Measurements from ENCODE around the gene SFT2D3. TPM values are rescaled to one million over a fixed set of nuclear protein-coding genes. Genes with fewer than 3 reads are reported as not detected.

The SFT2D3 gene
- total and polyA plus RNA-seq, 9 of the 15 experiments (the other 6 are each of a cell fraction or from before 2014, with no cell fraction given), result 7.5 to 9.9 (median 8.9) TPM; not detected in 2

GRCh38 chr2:127675331-127676261, 25.7 kb upstream of the SFT2D3 start, which contains the start of gene LIMS2:
Gene LIMS2 (minus strand): TSS chr2:127675530. CDS start chr2:127675024, 506 bp downstream.
- no peak within 1 kb of the TSS for H3K4me3 ChIP-seq
- POLR2A ChIA-PET, result interaction anchor here (0.8 to 1.2 kb wide), 2 partner anchors 11 to 781 kb away, joined by 3 to 5 read pairs; no protein-coding TSS in a partner anchor
- no peak within 1 kb of the TSS for H3K4me2 ChIP-seq (ENCODE audit: insufficient read depth, low read length)
- H3K79me2 ChIP-seq (ENCODE audit: control insufficient read depth, insufficient read depth, low read length), result no peaks in the 10 kb centered on the region
- H3K9me3 ChIP-seq (replicated peaks; ENCODE audit: control insufficient read depth, insufficient read depth, low read depth, low read length), result no peaks in the 10 kb centered on the region
- FAIRE-seq (no peak), ATAC-seq (no peak), DNase-seq (ENCODE audit: extremely low read depth in 1 of 4, low spot score in 3 of 4) (no peak)
- H3K4me1 ChIP-seq (replicated peaks in 1 of 2; ENCODE audit: control insufficient read depth in 2 of 2, insufficient read depth in 2 of 2, low read length in 2 of 2), result peaks cover 0 to 17% of the 10 kb centered on the region in 2 experiments; a peak in 2 of 5 replicates
- H2AFZ ChIP-seq (ENCODE audit: low read depth, low read length), result no peak within 1 kb of the TSS
- BruUV-seq (replicated peaks), result no TSS peak
- no peak within 1 kb of the TSS for H3K27ac ChIP-seq (ENCODE audit: extremely low read depth, low read depth, low read length)
- 23% methylated on average over 34 of the region's 56 CpGs for WGBS (ENCODE audit: insufficient coverage, low coverage, missing lambda C conversion rate)
- in situ Hi-C loops (cut with MboI) (no loop called here), intact Hi-C loops (cut with micrococcal nuclease) (no loop called here)
- CTCF ChIA-PET (ENCODE audit: low intra/inter-chr PET ratio), result no interaction called here
- H3K9ac ChIP-seq (ENCODE audit: insufficient read depth in 1 of 2, low read depth in 2 of 2, low read length in 2 of 2), result peak within 1 kb of the TSS in 1 of 2 experiments; percentile 9; a peak in 1 of 4 replicates
- peaks cover 12% of the 10 kb centered on the region; the same call in 1 of the 2 replicates for H4K20me1 ChIP-seq (replicated peaks; ENCODE audit: control insufficient read depth, insufficient read depth, low read length)
- peak; percentile 31 for TF ChIP-seq PCBP1 (IDR thresholded peaks at IDR 0.05; ENCODE audit: low read depth, low read length, poor library complexity, severe bottlenecking)
- TF ChIP-seq ZBTB17 (CRISPR knock-in tag; IDR thresholded peaks at IDR 0.05), result no peak
- no peak for TF ChIP-seq TCF7L2 (IDR thresholded peaks at IDR 0.05; ENCODE audit: low read depth, low read length)
- H3K27me3 ChIP-seq (ENCODE audit: control insufficient read depth in 2 of 2, insufficient read depth in 2 of 2, low read length in 2 of 2), result peaks cover 60 to 84% of the 10 kb centered on the region in 2 experiments
- H3K9me1 ChIP-seq (ENCODE audit: control insufficient read depth, insufficient read depth, low read length), result peaks cover 3% of the 10 kb centered on the region
- no peaks in the 10 kb centered on the region for H3K36me3 ChIP-seq (ENCODE audit: control insufficient read depth, insufficient read depth, low read length)

- no peaks in the 10 kb centered on the region for H3K9me3 ChIP-seq (replicated peaks; ENCODE audit: control insufficient read depth, insufficient read depth, low read depth, low read length)
- H3K9me1 ChIP-seq (ENCODE audit: control insufficient read depth, insufficient read depth, low read length), result no peaks in the 10 kb centered on the region
- H3K27ac ChIP-seq (ENCODE audit: extremely low read depth, low read depth, low read length), result no peak overlapping the region
- peaks cover 12% of the 10 kb centered on the region; the same call in 1 of the 2 replicates for H4K20me1 ChIP-seq (replicated peaks; ENCODE audit: control insufficient read depth, insufficient read depth, low read length)
- peaks cover 64 to 82% of the 10 kb centered on the region in 2 experiments for H3K27me3 ChIP-seq (ENCODE audit: control insufficient read depth in 2 of 2, insufficient read depth in 2 of 2, low read length in 2 of 2)
- no TSS peak for BruUV-seq (replicated peaks)
- no peak overlapping the region for H2AFZ ChIP-seq (ENCODE audit: low read depth, low read length)
- in situ Hi-C loops (cut with MboI) (no loop called here), intact Hi-C loops (cut with micrococcal nuclease) (no loop called here)
- peaks cover 0 to 25% of the 10 kb centered on the region in 2 experiments; a peak in 2 of 5 replicates for H3K4me1 ChIP-seq (replicated peaks in 1 of 2; ENCODE audit: control insufficient read depth in 2 of 2, insufficient read depth in 2 of 2, low read length in 2 of 2)
- 7% methylated on average over 2 of the region's 2 CpGs for WGBS (ENCODE audit: insufficient coverage, low coverage, missing lambda C conversion rate)
- H3K4me2 ChIP-seq (ENCODE audit: insufficient read depth, low read length), result no peak overlapping the region
- DNase-seq (ENCODE audit: extremely low read depth in 1 of 4, low spot score in 3 of 4) (no peak), ATAC-seq (no peak), FAIRE-seq (no peak)
- H3K36me3 ChIP-seq (ENCODE audit: control insufficient read depth, insufficient read depth, low read length), result no peaks in the 10 kb centered on the region
- H3K4me3 ChIP-seq, result no peak overlapping the region
- POLR2A ChIA-PET, result interaction anchor here (0.6 to 0.9 kb wide), 5 partner anchors 14 to 1660 kb away, joined by 3 to 5 read pairs (median 4); no protein-coding TSS in a partner anchor
- no peak for TF ChIP-seq RFX5 (IDR thresholded peaks at IDR 0.05; ENCODE audit: low read depth, low read length)
- TF ChIP-seq SMAD4 (CRISPR knock-in tag; conservative IDR thresholded peaks at IDR 0.05), result no peak
- TF ChIP-seq CREB3L1 (IDR thresholded peaks at IDR 0.05; ENCODE audit: borderline replicate concordance, low read depth), result no peak
- TF ChIP-seq EGR1 (conservative IDR thresholded peaks at IDR 0.05), result no peak
- TF ChIP-seq SNAPC5 (CRISPR knock-in tag; IDR thresholded peaks at IDR 0.05), result no peak
- TF ChIP-seq MECOM (CRISPR knock-in tag; IDR thresholded peaks at IDR 0.05), result no peak
- H3K9ac ChIP-seq (ENCODE audit: insufficient read depth in 1 of 2, low read depth in 2 of 2, low read length in 2 of 2), result no peak overlapping the region
- no peaks in the 10 kb centered on the region for H3K79me2 ChIP-seq (ENCODE audit: control insufficient read depth, insufficient read depth, low read length)
- CTCF ChIA-PET (ENCODE audit: low intra/inter-chr PET ratio), result no interaction called here
Measured at GRCh38 chr2:127676906-127677305, 24.4 kb upstream of the SFT2D3 start.

Data from K562 (cell line).